Activated T-helper 17 cell treated with anti-CD3 and anti-CD28 coated beads, Interleukin-2, amount 50 U/mL, for 72 hours (primary cell): ENCODE results near the gene HELB. TPM values are rescaled to one million over a fixed set of nuclear protein-coding genes. Genes with fewer than 3 reads are reported as not detected.

ENCODE experiments used
- ATAC-seq: fragments of 150-1000 bp; cut with Tn5 transposase; replicated peaks from 2 replicates; pipeline ENCODE4 v1.10.0; 2021; ENCODE audit warnings: mild to moderate bottlenecking, moderate library complexity
- H3K27ac Mint-ChIP-seq: one replicate; pipeline ENCODE4 v1.8.0; 2022; ENCODE audit warnings: mixed read lengths
- H3K27me3 Mint-ChIP-seq: one replicate; pipeline ENCODE4 v1.8.0; 2022; ENCODE audit warnings: mixed read lengths
- H3K36me3 Mint-ChIP-seq: one replicate; pipeline ENCODE4 v1.8.0; 2022; ENCODE audit warnings: low read depth, mild to moderate bottlenecking, mixed read lengths
- H3K4me1 Mint-ChIP-seq: one replicate; pipeline ENCODE4 v1.8.0; 2022; ENCODE audit warnings: mixed read lengths
- H3K4me3 Mint-ChIP-seq: one replicate; pipeline ENCODE4 v1.8.0; 2022; ENCODE audit warnings: mild to moderate bottlenecking, mixed read lengths
- H3K9me3 Mint-ChIP-seq: one replicate; pipeline ENCODE4 v1.8.0; 2022; ENCODE audit warnings: mixed read lengths
- total RNA-seq, 2 donors: library from RNA; stranded (reverse); gene quantifications; one replicate each; pipeline ENCODE4 v1.2.3, GENCODE V29; 2022

Gene HELB
- total RNA-seq, 2 donors from 2014 or later, result 21.9 to 40.1 TPM

DNA sequence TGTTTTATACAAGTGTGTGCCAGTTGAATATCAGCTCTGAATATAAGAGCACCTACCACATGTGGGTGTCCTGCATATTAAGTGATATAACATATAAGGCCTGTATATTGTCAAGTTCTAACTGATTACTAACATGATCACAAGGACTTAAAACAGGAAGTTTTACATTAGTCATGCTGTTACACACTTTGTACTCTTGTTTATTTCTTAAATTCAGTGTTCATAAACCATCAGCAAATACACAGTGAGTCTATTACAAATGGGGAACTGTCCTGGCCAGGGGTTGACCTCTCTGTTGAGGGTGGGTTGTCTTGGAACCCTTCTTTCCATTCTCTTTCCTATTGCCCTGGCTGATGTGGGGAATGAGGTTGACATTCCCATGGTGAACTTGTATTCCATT is 19.1 kb downstream of the HELB start:
- Mint-ChIP-seq H3K27me3 (no peaks in the 10 kb centered on the region), H3K9me3 (no peaks in the 10 kb centered on the region), H3K36me3 (peaks cover 96% of the 10 kb centered on the region), H3K4me3 (no peak overlapping the region), H3K4me1 (peaks cover 6% of the 10 kb centered on the region), H3K27ac (peak overlapping the region; percentile 3)
- ATAC-seq, result peak; percentile 54

- no peak for ATAC-seq
- Mint-ChIP-seq H3K9me3 (no peaks in the 10 kb centered on the region), H3K4me1 (peaks cover 13% of the 10 kb centered on the region), H3K4me3 (no peak overlapping the region), H3K36me3 (peaks cover 100% of the 10 kb centered on the region), H3K27ac (peak overlapping the region; percentile 35), H3K27me3 (no peaks in the 10 kb centered on the region)
Observed at GRCh38 chr12:66323017-66323416, 20.7 kb downstream of the HELB start.

DNA sequence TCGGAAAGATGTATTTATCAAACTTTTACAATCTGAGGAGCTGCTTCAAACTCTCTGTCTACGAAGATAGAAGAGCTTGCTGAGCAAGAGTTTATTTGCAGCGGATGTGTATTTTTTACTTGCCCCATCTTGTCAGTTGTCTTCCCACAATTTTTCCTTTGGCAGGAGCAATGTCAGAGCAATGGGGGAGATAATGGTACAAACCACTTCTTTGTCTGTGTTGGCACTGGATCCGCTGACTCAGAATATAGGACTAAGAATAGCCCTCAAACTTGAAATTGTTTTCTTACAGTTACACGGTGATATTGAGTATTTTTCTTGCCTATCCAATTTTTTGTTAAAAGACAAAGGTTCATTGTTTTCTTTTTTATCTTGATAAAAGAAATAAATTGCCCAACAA is 27.6 kb downstream of the HELB start:
- Mint-ChIP-seq H3K27ac (no peak overlapping the region), H3K36me3 (peaks cover 82% of the 10 kb centered on the region), H3K4me1 (peaks cover 12% of the 10 kb centered on the region), H3K9me3 (no peaks in the 10 kb centered on the region), H3K4me3 (no peak overlapping the region), H3K27me3 (no peaks in the 10 kb centered on the region)
- no peak for ATAC-seq

GRCh38 chr12:66331016-66331415 is 28.7 kb downstream of the HELB start:
- Mint-ChIP-seq H3K4me1 (peaks cover 12% of the 10 kb centered on the region), H3K9me3 (no peaks in the 10 kb centered on the region), H3K27me3 (no peaks in the 10 kb centered on the region), H3K4me3 (no peak overlapping the region), H3K36me3 (peaks cover 71% of the 10 kb centered on the region), H3K27ac (no peak overlapping the region)
- ATAC-seq, result no peak

- Mint-ChIP-seq H3K27ac (peak overlapping the region; percentile 39), H3K27me3 (no peaks in the 10 kb centered on the region), H3K4me3 (no peak overlapping the region)
Observed at GRCh38 chr12:66331814-66332213, 29.5 kb downstream of the HELB start.

DNA sequence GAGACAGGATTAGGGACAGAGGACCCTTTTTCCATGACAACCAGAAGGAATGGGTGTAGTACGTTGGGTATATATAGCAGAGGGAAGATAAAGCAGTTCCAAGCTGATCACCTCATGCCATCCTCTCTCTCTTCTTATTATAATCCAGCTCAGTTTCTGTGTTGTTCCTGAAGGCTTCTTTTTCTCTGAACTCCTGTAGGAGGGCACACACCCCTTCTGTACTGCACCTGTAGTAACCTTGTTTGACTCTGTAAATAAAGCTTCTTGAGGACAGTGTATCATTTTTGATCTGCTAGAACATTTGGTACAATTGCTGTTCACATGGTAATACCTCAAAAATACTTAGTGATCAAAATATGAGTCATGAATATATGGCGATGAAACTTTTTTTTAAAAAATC is 33.5 kb downstream of the HELB start:
- H3K27ac Mint-ChIP-seq, result no peak overlapping the region
- H3K4me3 Mint-ChIP-seq, result no peak overlapping the region
- peaks cover 3% of the 10 kb centered on the region for H3K9me3 Mint-ChIP-seq
- H3K4me1 Mint-ChIP-seq, result peaks cover 6% of the 10 kb centered on the region
- peaks cover 33% of the 10 kb centered on the region for H3K36me3 Mint-ChIP-seq
- no peak for ATAC-seq
- H3K27me3 Mint-ChIP-seq, result no peaks in the 10 kb centered on the region

More at GRCh38 chr12:66331814-66332213, 29.5 kb downstream of the HELB start:
- peaks cover 63% of the 10 kb centered on the region for H3K36me3 Mint-ChIP-seq
- peaks cover 12% of the 10 kb centered on the region for H3K4me1 Mint-ChIP-seq
- ATAC-seq, result peak; percentile 93
- no peaks in the 10 kb centered on the region for H3K9me3 Mint-ChIP-seq

- no peaks in the 10 kb centered on the region for H3K27me3 Mint-ChIP-seq
- H3K4me1 Mint-ChIP-seq, result peaks cover 1% of the 10 kb centered on the region
- peaks cover 15% of the 10 kb centered on the region for H3K36me3 Mint-ChIP-seq
- no peak overlapping the region for H3K4me3 Mint-ChIP-seq
- H3K9me3 Mint-ChIP-seq, result peaks cover 7% of the 10 kb centered on the region
- ATAC-seq, result no peak
- no peak overlapping the region for H3K27ac Mint-ChIP-seq
Observed at GRCh38 chr12:66337381-66338010, 35.2 kb downstream of the HELB start.

- Mint-ChIP-seq H3K27me3 (no peaks in the 10 kb centered on the region), H3K36me3 (no peaks in the 10 kb centered on the region)
- ATAC-seq, result no peak
Observed at GRCh38 chr12:66340131-66340530, 37.8 kb downstream of the HELB start.

GRCh38 chr12:66341126-66341525 is 38.8 kb downstream of the HELB start:
- Mint-ChIP-seq H3K27ac (no peak overlapping the region), H3K27me3 (no peaks in the 10 kb centered on the region), H3K36me3 (no peaks in the 10 kb centered on the region), H3K9me3 (peaks cover 7% of the 10 kb centered on the region), H3K4me3 (no peak overlapping the region), H3K4me1 (peaks cover 13% of the 10 kb centered on the region)
- ATAC-seq, result no peak

More at GRCh38 chr12:66340131-66340530, 37.8 kb downstream of the HELB start:
- Mint-ChIP-seq H3K9me3 (peaks cover 7% of the 10 kb centered on the region), H3K4me3 (no peak overlapping the region), H3K27ac (no peak overlapping the region), H3K4me1 (peaks cover 11% of the 10 kb centered on the region)

DNA sequence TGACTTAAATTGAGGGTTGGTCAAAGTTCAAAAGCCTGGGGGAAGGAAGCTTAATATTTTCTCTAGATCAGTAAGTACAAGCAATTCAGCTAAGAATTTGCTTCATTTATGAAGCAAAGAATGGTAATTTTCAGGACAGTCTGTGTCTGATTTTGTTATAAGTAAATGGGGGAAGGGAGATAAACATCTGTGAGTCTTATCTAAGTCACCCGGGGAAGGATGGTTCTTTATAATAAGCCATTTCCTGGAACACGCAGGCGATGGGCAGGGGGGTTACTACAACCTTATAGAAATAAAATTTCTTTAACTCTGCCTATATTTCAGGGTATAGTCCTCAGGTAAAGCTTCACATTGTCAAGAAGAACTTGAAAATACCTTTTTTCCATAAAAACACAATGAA is 42.9 kb downstream of the HELB start:
- H3K4me1 Mint-ChIP-seq, result peaks cover 13% of the 10 kb centered on the region
- ATAC-seq, result no peak
- H3K4me3 Mint-ChIP-seq, result no peak overlapping the region
- peaks cover 4% of the 10 kb centered on the region for H3K9me3 Mint-ChIP-seq
- peaks cover 20% of the 10 kb centered on the region for H3K36me3 Mint-ChIP-seq
- peak overlapping the region; percentile 72 for H3K27ac Mint-ChIP-seq
- H3K27me3 Mint-ChIP-seq, result no peaks in the 10 kb centered on the region

DNA sequence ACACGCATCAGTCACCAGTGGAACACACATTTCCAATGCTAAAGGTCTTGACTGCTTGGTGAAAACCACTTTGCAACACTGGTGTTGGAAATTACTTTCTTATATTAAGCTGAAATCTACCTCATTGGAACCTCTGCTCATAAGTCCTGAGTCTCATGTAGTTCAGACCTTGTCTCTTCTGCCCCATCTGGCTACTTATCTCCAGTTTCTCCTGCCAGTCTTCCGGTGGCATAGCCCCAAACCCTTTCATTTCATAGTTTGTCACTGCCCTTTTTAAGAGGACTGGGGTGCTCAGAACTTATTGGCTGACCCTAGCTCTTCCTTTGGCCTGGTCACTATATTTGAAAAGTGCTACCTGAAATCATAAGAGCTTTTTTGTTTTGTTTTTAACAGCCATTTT is 43.7 kb downstream of the HELB start:
- H3K4me3 Mint-ChIP-seq, result no peak overlapping the region
- H3K27ac Mint-ChIP-seq, result peak overlapping the region; percentile 61
- H3K9me3 Mint-ChIP-seq, result peaks cover 4% of the 10 kb centered on the region
- H3K4me1 Mint-ChIP-seq, result peaks cover 13% of the 10 kb centered on the region
- peaks cover 28% of the 10 kb centered on the region for H3K36me3 Mint-ChIP-seq
- H3K27me3 Mint-ChIP-seq, result no peaks in the 10 kb centered on the region
- no peak for ATAC-seq

GRCh38 chr12:66351301-66351700 is 49.0 kb downstream of the HELB start:
- Mint-ChIP-seq H3K27me3 (no peaks in the 10 kb centered on the region), H3K36me3 (peaks cover 47% of the 10 kb centered on the region), H3K27ac (no peak overlapping the region), H3K4me1 (peaks cover 3% of the 10 kb centered on the region), H3K9me3 (no peaks in the 10 kb centered on the region), H3K4me3 (no peak overlapping the region)
- ATAC-seq, result no peak

GRCh38 chr12:66352197-66352596 is 49.9 kb downstream of the HELB start:
- Mint-ChIP-seq H3K4me1 (peaks cover 3% of the 10 kb centered on the region), H3K27me3 (no peaks in the 10 kb centered on the region), H3K4me3 (no peak overlapping the region), H3K9me3 (no peaks in the 10 kb centered on the region), H3K36me3 (peaks cover 47% of the 10 kb centered on the region), H3K27ac (no peak overlapping the region)
- ATAC-seq, result no peak

DNA sequence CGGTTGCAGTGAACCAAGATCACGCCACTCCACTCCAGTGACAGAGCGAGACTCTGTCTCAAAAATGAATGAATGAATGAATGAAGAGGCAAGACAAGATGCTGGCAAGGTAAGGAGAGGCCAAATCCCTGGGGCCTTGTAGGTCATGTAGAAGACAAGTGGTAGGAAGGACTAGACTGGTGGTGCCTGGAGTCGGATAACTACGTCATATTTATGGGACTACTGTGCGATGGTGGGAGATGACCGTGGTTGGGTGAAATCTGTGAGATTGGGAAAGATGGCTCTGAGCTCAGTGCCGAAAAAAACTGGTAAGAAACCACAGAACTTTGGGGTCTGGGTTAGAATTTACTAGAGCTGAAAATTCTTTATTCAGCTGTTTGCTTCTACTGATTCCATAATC is 50.6 kb downstream of the HELB start:
- peaks cover 47% of the 10 kb centered on the region for H3K36me3 Mint-ChIP-seq
- H3K4me1 Mint-ChIP-seq, result peaks cover 3% of the 10 kb centered on the region
- no peaks in the 10 kb centered on the region for H3K9me3 Mint-ChIP-seq

DNA sequence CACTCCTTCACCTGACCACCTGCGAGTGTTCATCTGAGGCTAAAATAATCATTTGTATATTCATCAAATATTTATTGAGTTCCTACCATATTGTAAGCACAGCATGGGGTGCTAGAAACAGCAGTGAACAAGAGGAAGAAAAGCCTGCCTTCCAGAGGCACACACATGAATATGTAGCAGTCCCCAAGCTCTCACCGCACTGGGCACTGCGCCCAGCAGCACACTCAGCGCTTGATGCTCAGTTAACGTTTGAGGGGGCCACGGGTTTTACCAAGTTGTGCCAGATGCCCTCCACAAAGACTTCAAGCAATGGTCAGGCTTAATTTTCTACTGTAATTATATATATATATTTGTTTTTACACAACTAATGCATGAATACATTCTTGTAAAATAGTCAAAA is 52.0 kb downstream of the HELB start:
- H3K4me1 Mint-ChIP-seq, result peaks cover 3% of the 10 kb centered on the region
- no peaks in the 10 kb centered on the region for H3K27me3 Mint-ChIP-seq
- ATAC-seq, result no peak
- H3K9me3 Mint-ChIP-seq, result no peaks in the 10 kb centered on the region
- H3K36me3 Mint-ChIP-seq, result peaks cover 36% of the 10 kb centered on the region
- H3K27ac Mint-ChIP-seq, result peak overlapping the region; percentile 47
- no peak overlapping the region for H3K4me3 Mint-ChIP-seq

More for the DNA sequence above, 50.6 kb downstream of the HELB start:
- Mint-ChIP-seq H3K27ac (peak overlapping the region; percentile 55), H3K27me3 (no peaks in the 10 kb centered on the region), H3K4me3 (no peak overlapping the region)
- no peak for ATAC-seq

DNA sequence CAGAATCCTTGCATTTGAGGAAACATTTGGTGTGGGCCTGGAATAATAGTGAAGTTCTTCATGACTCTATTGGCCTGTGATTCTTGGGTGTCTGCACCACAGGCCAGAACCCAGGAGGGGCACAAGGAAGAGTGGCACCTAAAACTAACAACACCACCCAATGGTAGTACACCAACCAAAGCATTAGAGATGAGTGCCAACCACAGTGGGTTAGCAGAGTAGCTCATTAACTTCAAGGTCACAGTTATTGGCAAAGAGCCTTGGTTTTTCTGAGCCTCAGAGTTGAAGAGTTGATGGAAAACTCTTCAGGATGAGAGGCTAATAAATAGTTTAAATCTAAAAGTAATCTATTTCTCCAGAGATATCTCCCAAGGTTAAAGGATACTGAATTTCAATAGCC is 57.0 kb downstream of the HELB start:
- Mint-ChIP-seq H3K4me3 (no peak overlapping the region), H3K4me1 (no peaks in the 10 kb centered on the region), H3K27me3 (no peaks in the 10 kb centered on the region), H3K27ac (no peak overlapping the region), H3K36me3 (peaks cover 7% of the 10 kb centered on the region), H3K9me3 (no peaks in the 10 kb centered on the region)
- ATAC-seq, result no peak
